Cerebellar nuclear complex (tissue), 1 donor: ENCODE results near the gene NTHL1.

Source experiments
- DNase-seq, 2 experiments: peaks; one replicate each; lab custom pipeline; 2025; lab: John Stamatoyannopoulos, UW

The NTHL1 gene

DNA sequence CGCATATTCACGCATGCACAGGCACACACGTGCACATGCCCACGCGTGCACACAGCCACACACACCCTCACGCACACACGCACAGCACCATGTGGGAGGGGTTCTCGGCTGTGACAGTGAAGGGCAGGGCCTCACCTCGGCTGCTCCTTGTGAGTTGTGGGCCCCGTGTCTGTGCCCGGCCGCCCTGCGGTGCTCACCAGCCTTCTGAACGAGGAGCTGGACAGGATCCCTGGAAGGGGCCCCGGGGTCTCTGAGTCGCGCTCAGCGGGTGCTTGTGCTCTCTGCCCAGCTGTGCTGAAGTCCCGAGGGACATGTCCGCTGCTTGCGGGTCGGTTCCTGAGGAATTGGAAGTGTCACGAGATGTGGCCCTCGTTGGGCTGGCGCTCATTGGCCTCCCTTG lies 16.2 kb upstream of the NTHL1 start:
- no peak for DNase-seq

DNA sequence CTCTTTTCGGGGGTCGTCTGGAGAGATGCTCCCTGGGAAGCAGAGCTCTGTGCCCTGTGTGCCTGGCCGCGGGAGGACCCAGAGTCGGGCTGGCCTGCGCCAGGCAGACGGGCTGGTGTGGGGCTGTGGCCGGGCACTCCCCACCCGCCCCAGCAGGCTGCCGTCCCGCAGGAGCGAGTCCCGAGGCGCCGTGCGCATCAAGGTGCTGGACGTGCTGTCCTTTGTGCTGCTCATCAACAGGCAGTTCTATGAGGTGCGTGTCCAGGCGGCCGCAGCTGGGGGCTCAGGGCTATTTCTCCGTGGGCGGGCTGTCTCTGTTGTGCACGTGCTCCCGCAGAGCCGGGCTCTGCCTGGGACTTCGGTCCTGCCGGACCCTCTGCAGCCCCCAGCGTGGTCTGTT lies 15.2 kb upstream of the NTHL1 start:
- no peak for DNase-seq

DNA sequence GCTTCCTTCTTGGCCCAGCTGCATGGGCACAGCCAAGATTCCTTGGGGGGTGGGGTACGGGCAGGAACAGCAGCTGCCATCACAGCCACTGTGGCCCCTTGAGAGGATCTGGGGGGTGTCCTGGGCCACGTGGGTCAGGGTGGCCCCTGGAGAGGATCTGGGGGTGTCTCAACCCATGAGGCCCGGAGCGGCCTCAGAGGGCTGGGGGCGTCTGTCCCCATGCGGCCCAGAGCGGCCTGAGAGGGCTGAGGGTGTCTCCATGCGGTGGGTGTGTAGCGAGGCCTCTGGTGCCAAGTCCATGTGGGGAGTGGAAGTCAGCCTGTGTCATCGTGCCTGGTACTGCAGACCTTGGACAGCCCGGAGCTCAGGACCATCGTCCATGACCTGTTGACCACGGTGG lies 13.9 kb upstream of the NTHL1 start:
- no peak for DNase-seq

DNA sequence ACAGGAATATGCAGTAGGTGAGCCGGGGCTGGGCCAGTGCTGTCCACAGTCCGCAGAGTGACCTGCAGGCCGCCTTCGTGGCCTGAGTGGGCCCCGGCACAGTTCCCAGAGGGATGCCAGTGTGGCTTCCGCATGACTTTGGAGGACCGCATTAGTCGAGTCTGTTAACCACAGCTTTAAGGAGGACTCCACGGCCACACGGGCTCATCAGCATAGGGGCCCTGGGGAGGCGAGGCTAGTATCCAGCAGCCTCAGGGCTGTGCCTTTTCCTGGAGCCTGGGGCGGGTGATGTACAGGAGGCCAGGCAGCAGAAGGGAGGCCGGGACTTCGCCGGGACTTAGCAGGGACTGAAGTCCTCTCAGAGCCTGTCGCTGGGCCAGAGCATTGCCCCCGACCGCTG lies 13.4 kb upstream of the NTHL1 start:
- DNase-seq = no peak

DNA sequence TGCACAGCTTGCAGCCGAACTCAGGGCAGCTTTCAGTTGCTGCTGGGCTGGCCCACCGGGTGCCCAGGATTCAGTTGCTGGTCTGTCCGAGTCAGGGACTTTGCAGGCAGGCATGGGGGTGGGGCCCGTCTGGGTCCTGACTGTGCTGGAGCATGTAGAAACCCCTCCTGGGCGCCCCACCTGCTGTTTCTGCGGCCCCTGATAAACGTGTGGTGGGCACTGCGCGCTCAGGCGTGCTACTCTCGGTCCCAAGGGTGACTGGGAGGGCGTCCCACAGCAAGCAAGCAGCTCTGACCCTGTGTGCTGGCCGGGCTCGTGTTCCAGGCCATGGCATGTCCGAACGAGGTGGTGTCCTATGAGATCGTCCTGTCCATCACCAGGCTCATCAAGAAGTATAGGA lies 12.7 kb upstream of the NTHL1 start:
- no peak for DNase-seq

DNA sequence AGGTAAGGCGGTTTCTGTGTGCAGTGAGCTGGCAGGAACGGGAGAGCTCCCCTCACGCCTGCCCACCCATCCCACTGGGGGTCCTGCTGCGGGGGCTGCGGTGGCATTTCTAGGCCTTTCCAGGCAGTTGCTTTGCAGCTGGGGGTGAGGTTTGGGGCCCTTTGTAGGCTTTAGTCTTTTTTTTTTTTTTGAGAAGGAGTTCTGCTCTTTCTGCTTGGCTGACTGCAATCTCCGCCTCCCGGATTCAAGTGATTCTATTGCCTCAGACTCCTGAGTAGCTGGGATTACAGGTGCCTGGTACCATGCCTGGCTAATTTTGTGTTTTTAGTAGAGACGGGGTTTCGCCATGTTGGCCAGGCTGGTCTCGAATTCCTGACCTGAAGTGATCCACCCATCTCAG lies 11.2 kb upstream of the NTHL1 start:
- no peak for DNase-seq

DNA sequence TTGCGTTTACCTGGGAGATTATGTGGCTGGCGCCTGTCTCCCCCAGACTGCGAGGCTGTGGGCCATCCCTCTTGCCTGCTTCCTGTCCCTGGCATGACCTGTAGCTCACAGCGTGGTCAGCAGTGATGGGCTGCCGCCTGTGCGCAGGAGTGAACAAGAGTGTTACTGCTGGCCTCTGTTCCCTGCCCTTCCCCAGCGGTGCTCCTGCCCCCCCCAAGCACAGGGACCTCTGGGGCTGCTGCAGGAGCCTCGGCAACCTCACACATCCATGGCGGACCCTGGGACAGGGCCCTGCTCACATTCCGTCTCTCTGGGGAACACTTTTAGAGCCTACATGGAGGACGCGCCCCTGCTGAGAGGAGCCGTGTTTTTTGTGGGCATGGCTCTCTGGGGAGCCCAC lies 10.8 kb upstream of the NTHL1 start:
- DNase-seq = no peak

DNA sequence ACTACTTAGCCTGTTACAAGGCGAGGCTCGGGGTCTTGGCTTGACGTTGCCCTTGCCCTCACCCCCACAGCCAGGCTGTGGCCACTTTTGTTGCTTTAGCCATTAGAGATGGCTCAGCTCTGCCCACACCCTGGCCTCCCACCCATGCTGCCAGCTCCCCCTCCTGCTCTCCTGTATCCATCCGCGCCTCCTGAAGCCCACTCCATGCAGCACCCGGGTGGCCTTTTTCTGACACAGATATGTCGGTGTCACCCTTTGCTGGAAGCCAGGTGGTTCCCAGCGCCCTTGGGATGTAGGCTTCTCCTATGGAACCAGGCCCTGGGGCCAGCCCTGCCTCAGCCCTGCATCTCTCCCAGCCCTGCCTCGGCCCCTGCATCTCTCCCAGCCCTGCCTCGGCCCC lies 9.8 kb upstream of the NTHL1 start:
- no peak for DNase-seq

DNA sequence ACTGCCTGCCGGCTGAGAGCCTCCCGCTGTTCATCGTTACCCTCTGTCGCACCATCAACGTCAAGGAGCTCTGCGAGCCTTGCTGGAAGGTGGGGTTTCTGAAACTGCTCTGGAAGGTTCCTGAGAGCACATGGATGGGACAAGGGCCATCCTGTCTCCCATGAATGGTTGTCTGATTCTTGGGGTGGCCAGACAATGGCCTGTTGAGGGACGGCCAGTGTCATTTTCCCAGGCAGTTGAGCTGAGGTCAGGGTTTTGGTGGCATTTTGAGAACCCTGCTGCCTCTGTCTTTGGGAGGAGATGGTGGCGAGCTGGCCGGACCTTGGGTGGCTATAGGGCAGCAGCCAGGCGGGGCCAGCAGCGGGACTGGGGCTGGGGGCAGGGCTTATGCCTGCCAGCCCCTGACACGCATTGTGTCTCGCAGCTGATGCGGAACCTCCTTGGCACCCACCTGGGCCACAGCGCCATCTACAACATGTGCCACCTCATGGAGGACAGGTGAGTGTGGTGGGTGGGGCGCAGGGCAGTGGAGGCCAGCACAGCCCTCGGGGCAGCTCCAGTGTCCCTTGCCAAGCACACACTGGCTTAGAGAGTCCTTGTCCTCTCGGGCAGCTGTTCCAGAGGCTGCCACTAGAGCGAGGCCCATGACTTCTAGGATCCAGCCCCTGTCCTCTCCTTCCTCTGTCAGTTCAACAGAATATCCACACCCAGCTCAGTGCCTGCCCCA lies 9.2 kb upstream of the NTHL1 start:
- no peak for DNase-seq

DNA sequence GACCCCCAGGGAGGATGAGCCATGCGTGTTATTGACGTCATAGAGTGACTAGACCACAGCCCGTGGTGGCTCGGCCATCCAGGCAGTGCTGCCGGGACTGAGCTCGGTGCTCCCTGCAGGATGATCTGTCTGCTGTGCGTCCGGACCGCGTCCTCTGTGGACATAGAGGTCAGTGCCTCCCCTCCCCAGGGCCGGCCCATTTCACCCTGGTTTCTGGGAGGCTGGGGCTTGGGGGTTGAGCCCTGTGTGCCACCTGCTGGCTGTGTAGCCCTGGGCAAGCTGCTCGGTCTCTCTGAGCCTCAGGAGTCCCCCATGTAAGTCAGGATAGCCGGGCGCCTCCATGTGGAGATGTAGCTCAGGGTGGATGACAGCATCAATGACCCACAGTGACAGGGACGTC lies 8.4 kb upstream of the NTHL1 start:
- no peak for DNase-seq

DNA sequence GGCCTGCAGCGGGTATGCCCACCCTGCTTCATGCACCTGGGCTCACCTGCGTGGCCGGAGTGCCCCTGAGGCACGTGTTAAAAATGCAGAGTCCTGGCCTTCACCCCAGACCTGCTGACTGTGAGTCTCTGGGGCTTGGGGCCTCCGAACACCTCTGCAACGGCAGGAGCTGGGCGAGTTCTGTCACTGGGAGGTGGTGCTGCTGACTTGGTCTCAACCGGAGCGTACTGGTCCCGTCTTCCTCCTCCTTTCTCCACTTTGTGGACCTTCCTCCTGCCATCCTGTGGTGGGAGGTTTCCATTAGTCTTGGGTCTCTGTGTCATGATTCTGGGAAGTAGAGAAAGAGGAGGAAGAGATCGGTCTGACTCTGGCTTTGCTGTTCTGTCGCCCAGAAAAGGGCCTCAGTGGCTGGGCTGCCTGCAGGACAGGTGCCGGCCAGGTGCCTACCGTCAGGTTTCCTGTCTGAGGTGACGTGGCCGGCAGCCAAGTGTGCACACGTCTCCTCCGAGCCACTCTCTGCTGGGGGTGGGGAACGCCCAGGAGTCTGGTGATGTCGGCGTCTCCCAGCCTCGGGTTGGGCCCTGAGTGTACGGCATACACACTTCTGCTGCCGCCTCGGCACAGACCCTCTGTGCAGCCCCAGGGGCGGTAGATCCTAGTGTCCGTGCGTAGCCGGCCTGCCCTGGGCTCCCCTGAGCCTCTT lies 7.1 kb upstream of the NTHL1 start:
- DNase-seq = no peak

DNA sequence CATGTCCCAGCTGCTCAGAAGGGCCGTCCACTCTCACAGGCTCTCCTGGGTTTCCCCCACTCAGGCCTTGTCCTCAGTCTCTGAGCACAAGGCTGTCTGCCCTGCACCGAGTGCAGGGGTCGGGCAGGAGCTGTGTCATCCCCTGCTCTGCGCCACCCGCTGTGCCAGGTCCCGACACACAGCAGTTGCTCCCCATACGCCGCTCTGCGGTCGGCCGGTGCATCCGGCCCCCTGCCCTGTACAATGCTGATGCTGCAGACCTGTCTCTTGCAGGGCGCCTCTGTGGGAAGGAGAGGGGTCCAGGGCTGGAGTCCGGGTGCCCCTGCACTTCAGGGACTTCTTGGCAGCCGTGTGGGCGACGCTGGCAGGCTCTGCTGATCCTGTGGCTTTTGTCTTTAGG lies 6.3 kb upstream of the NTHL1 start:
- no peak for DNase-seq

DNA sequence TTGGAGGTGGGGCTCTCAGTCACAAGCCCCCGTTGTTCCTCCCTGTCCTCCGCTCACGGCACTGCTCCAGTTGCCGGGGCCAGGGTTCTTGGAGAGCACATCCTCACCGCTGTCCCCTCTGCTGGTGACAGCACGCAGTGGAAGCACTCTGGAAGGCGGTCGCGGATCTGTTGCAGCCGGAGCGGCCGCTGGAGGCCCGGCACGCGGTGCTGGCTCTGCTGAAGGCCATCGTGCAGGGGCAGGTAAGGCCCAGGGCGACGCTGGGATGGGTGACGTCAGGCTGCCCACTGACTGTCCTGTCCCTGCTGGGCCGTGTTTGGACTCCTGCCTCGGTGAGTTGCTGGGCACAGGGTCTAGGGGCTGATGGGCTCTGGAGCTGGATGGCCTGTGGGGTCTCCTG lies 5.6 kb upstream of the NTHL1 start:
- no peak for DNase-seq

DNA sequence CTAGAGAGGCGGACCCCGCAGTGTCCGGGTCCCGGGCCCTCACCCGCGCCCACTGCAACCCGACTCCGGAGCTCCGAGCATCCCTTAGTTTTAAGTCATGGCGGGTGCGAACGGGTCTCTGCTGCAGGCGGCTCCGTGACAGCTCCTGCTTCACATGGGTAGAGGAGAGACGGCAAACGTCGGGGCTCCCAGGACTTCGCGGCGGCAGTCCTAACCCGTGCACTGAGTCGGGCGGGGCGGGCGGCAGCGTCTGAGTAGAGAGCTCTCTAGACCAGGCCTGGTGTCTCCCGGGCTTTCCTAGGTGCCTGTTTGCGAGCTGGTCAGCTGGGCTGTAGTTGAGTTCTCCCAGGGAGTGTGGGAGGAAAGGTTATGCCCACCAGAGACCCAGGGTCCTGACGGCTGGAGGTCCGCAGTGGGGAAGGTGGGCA lies 496 bp upstream of the NTHL1 start:
- DNase-seq = no peak

DNA sequence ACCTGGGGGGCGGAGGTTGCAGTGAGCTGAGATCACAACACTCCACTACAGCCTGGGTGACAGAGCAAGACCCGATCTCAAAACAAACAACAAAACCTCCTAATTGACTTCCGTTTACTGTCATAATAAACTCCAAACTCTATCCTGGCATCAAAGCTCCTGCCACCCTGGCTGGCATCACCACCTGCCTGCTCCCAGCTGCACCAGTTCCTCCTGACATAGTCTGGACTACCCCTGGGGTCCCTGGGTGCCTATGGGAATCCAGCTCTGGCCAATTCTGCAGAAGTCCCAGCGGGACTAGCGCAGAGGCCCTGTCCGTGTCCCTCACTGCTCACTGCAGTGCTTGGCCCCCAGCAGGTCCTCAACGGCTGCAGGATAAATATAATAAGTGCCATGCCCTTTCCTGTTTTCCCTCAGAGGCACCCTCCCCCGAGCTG lies 723 bp downstream of the NTHL1 start:
- DNase-seq = no peak

DNA sequence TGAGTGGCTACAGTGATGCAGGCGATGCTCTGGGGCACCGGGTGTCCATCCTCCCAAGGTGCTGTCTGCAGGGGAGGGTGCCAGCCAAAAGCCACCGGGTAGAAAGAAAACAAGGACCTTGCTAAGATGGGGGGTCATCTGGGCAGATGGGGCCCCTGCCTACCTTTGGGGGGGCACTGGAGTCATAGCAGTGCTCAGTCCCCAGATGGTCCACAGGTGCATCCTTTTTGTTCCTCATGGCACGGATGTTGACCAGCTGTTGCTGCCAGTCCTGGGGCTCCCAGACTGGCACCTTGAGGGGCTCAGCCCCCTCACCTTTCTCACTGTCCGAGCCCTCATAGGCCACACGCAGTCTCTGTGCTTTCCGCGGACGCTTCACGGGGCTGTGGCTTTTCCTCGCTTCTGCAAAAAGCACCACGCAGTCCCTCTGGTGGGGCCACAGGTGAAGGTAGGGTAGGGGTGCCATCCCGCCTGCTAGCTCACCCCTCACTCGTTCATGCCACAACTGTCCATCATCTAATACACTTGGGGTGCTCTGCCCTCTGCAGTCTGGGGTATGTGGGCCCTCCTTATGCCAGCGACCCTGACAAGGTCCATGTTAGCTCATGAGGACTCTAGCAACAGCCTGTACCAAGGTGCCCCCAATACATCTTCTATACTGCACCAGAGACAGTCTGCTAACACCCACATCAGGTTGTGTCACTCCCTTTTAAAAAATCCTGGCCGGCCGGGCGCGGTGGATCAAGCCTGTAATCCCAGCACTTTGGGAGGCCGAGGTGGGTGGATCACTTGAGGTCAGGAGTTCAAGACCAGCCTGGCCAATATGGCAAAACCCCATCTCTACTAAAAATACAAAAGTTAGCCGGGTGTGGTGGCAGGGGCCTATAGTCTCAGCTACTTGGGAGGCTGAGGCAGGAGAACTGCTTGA lies 1.4 kb downstream of the NTHL1 start:
- DNase-seq = no peak

DNA sequence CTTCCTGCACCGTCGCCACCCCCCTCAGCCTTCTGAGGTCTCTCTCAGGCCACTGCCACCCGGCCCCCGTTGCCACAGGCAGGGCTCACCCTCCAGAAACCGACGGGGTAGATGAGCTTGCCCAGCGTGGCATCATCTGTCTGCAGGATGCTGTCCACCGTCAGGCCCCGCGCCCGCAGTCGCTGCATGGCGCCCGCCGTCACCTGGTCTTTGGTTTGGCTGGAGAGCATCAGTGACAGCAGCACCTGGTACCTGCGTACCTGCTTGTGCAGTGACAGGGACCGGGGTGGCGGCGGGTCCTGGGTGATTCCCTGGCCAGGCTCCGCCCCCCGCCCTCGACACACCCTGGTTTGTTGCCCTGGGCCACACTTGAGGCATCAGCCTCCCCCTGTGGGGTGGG lies 3.1 kb downstream of the NTHL1 start:
- no peak for DNase-seq

DNA sequence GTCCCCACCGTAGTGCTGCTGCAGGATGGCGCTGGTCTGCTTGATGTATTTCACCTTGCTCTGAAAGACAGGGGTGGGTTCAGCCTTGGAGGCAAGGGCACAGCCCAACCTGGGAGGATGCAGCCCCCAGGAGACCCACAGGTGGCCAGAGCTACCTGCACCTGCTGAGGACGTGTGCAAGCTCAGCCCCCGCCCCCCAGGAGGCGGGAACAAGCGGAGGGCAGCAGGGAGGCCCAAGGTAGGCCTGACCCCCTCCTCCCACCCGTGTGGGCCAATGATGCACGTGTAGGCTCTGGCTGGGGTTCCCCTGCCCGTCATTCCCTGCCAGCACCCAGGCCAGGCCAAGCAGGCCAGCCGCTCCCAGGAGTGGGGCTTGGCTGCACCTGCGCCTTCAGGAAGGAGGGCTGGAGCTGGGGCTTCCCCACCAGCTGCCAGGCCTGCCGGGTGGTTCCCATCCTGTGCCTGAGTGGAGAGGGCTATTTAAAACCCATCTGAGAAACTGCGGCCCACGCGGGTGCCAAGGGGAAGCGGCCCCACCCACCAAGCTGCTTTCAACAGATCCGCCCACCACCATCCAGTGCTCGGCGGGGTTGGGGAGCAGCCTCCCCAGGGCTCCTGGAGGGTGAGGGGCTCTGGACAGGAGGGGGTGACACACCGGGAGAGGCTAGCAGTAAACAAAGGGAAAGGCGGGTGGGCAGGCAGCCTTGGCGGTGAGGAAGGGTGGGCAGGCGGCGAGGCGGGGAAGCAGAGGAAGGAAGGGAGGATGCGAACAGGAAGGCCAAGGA lies 3.8 kb downstream of the NTHL1 start:
- no peak for DNase-seq

DNA sequence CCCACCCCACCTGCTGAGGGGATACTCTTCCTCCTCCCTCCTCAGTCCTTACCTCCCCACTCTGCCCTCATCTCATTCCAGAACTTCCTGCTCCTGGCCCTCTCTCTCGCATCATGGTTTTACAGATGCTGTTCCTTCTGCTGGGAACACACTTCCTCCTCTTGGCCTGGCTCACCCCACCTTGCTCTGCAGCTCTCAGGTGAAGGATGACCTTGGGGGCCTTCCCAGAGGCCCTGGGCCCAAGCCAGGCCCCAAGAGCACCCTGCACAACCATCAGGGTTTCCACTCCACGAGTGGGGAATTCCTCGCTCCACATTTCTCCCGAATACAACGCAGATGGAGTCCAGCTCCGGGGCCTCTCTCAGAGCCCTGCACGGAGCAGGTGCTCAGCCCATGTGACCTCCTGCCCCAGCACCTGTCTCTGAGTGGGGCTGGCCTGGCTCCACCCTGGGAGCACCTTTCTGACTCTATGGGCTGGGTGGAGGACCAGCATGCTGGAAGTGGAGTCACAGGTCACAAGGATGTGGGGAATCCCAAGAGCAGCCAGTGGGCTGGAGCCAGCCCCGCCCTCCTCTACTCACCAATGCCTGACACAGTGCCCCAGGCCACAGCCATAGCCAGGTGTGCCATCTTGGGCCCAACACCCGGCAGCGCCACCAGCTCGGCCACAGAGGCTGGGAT lies 4.5 kb downstream of the NTHL1 start:
- DNase-seq = no peak

DNA sequence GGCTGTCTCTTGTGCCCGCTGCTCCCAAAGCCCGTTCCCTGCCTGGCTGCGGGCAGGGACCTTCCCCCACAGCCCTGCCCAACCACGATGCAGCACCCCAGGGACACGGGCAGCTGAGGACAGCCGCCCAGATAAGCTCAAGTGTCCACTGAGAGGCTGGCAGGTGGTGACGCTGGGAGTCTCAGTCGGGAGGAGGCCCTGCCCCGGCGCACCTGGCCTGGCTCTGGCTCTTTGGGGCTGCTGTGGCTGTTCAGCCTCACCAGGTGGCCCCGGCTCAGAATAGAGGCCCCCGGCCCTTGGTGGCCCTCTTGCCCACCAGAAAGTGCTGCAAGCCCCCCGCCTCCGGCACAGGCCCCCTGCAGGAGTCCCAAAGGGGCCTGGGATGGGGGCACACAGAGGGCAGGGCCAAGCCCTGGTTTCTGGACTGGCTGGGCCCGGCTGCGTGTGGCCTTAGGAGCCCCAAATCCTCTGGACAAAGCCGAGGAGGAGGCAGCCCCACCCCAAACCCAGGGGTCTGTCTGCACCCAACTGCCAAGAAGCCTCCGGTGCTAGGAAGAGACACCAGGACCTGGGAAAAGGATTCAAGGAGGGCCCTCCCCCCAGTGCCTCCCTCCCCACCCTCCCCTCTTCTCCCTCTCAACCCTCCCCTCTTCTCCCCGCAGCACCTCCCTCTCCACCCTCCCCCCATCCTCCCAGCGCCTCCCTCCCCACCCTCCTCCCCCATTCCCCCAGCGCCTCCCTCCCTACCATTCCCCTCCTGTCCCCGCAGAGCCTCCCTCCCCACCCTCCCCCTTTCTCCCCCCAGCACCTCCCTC lies 5.3 kb downstream of the NTHL1 start:
- no peak for DNase-seq
